ENCODE data around the gene DQX1.
A peak's percentile ranks its signal among the peaks of the same experiment; 100 is the strongest.

DQX1 gene

DNA sequence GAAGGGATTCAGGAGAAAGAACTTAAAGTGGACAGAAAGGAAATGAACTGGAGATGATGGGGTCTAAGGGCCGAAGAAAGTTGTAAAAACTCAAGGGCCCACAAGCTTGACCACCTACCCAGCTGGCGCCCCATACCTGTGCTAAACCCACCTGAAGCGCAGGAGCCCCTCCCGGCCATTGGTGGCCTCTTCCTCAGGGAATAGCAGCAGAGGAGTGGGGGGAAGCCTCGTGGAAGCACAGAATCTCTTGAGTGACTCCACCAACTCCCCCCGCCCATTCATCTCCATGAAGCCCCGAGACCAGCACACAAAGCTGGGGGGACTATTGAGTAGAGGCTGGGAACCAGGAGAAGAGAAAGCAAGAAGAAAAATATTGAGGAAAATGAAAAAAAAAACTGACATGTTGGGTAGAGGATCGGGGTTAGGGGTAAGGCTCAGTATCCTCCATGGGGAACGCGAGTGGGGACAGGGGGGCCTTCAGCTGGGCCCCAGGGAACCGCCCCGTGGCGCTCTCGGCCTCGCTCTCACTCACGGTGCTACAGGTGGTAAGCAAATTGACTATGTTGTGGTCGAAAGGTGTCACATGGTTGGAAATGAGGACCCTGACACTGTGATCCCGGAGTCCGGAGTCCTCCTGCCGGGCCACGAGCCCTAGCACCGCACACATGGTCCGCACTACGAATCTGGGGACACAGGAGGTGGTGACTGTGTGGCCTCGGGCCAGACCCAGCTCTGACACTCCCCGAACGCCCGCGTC is 2.7 kb upstream of the DQX1 start:
- H2AFZ ChIP-seq = peak overlapping the region; percentile 97
- H3K36me3 ChIP-seq (ENCODE audit: control insufficient read depth, insufficient read depth, low read length) = no peaks in the 10 kb centered on the region
- H3K27ac ChIP-seq = peak overlapping the region; percentile 82
- H3K9me3 ChIP-seq (ENCODE audit: control insufficient read depth, low read length) = no peaks in the 10 kb centered on the region
- TF ChIP-seq, protein P1, sequence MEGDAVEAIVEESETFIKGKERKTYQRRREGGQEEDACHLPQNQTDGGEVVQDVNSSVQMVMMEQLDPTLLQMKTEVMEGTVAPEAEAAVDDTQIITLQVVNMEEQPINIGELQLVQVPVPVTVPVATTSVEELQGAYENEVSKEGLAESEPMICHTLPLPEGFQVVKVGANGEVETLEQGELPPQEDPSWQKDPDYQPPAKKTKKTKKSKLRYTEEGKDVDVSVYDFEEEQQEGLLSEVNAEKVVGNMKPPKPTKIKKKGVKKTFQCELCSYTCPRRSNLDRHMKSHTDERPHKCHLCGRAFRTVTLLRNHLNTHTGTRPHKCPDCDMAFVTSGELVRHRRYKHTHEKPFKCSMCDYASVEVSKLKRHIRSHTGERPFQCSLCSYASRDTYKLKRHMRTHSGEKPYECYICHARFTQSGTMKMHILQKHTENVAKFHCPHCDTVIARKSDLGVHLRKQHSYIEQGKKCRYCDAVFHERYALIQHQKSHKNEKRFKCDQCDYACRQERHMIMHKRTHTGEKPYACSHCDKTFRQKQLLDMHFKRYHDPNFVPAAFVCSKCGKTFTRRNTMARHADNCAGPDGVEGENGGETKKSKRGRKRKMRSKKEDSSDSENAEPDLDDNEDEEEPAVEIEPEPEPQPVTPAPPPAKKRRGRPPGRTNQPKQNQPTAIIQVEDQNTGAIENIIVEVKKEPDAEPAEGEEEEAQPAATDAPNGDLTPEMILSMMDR (IDR thresholded peaks at IDR 0.05) = no peak
- H3K79me2 ChIP-seq = peaks cover 7% of the 10 kb centered on the region
- H3K9ac ChIP-seq = peak overlapping the region; percentile 78
- peak overlapping the region; percentile 100 for H3K4me2 ChIP-seq (ENCODE audit: low read length)
- H3K4me1 ChIP-seq = peaks cover 5% of the 10 kb centered on the region
- H3K4me3 ChIP-seq (ENCODE audit: low read depth, low read length) = peak overlapping the region; percentile 83
- no peaks in the 10 kb centered on the region for H3K27me3 ChIP-seq (ENCODE audit: control insufficient read depth, insufficient read depth, low read length)

DNA sequence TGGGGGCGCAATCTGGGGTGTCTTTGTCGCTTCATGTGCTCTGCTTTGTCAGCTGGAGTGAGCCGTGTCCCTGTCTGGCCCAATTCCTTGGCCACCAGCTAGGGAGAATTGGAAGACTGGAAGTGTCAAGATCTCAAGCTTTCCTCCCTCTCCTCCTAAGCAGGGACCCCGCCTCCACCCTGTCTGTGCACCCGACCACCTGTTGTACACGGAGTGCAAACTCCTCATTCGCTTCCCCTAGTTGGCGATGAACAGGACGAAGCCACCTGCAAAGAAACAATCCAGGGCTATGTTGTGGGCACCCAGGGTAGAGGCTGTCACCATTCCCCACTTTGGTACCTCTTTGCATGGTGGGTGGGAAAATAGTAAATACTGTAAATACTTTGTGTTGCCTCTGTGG is 1.7 kb upstream of the DQX1 start:
- Histone ChIP-seq H3K4me2 (ENCODE audit: low read length) (no peak overlapping the region), H3K9ac (no peak overlapping the region), H3K27ac (no peak overlapping the region), H3K4me1 (peaks cover 5% of the 10 kb centered on the region), H3K79me2 (peaks cover 7% of the 10 kb centered on the region), H3K36me3 (ENCODE audit: control insufficient read depth, insufficient read depth, low read length) (no peaks in the 10 kb centered on the region), H3K27me3 (ENCODE audit: control insufficient read depth, insufficient read depth, low read length) (no peaks in the 10 kb centered on the region), H3K9me3 (ENCODE audit: control insufficient read depth, low read length) (no peaks in the 10 kb centered on the region), H2AFZ (no peak overlapping the region), H3K4me3 (ENCODE audit: low read depth, low read length) (no peak overlapping the region)
- TF ChIP-seq, protein P1 (IDR thresholded peaks at IDR 0.05) = no peak

GRCh38 chr2:74526649-74527230 is 709 bp upstream of the DQX1 start:
- Histone ChIP-seq H3K4me3 (ENCODE audit: low read depth, low read length) (no peak overlapping the region), H3K9ac (no peak overlapping the region), H3K27ac (no peak overlapping the region), H3K4me1 (peaks cover 5% of the 10 kb centered on the region), H3K4me2 (ENCODE audit: low read length) (no peak overlapping the region), H3K79me2 (peaks cover 7% of the 10 kb centered on the region), H3K9me3 (ENCODE audit: control insufficient read depth, low read length) (no peaks in the 10 kb centered on the region), H3K36me3 (ENCODE audit: control insufficient read depth, insufficient read depth, low read length) (no peaks in the 10 kb centered on the region), H3K27me3 (ENCODE audit: control insufficient read depth, insufficient read depth, low read length) (no peaks in the 10 kb centered on the region), H2AFZ (no peak overlapping the region)
- TF ChIP-seq, protein P1 (IDR thresholded peaks at IDR 0.05) = no peak

DNA sequence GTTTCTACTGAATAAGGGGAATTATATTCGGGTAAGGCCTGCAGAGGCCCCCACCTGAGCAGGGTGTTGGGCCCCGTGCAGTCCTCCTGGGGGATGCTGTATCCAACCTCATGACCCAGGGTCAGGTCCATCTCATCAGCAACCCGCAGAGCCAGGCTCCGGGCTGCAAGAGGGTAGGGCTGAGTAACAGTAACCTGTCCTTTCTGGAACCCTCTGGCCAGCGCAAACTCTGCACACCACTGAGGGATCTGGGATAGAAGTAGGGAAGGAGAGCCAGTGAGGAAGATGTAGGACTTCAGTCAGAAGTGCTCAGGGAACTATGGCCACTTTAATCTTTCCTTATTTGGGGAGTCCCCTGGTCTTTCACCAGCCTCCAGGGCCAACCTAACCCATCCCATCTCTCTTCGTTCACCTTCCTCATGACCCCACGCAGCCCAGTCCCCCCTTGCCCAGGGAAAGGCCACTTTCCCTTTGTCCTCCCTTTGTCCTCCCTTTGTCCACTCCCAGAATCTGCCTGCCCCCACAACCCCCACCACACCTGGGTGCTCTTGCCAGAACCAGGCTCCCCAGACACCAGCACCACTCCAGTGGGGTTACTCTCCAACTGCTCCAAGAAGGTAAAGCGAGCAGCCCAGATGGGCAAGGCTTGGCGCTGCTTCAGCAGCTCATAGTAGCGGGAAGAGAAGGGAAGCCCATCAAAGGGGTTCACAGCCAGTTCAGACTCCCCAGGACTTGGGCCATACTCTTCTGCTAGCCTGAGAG is 895 bp downstream of the DQX1 start:
- Histone ChIP-seq H3K4me1 (peaks cover 5% of the 10 kb centered on the region), H3K9me3 (ENCODE audit: control insufficient read depth, low read length) (no peaks in the 10 kb centered on the region), H3K27ac (no peak overlapping the region), H3K9ac (no peak overlapping the region), H3K79me2 (peaks cover 7% of the 10 kb centered on the region), H2AFZ (no peak overlapping the region), H3K4me3 (ENCODE audit: low read depth, low read length) (no peak overlapping the region), H3K4me2 (ENCODE audit: low read length) (no peak overlapping the region), H3K36me3 (ENCODE audit: control insufficient read depth, insufficient read depth, low read length) (no peaks in the 10 kb centered on the region), H3K27me3 (ENCODE audit: control insufficient read depth, insufficient read depth, low read length) (no peaks in the 10 kb centered on the region)
- TF ChIP-seq, protein P1 (IDR thresholded peaks at IDR 0.05) = no peak

All from parathyroid adenoma (tissue), 2 donors.